Nasal cavity respiratory epithelium epithelial cell of viscerocranial mucosa (primary cell): ENCODE results near the gene EIF1AY. TPM values are rescaled to one million over a fixed set of nuclear protein-coding genes. Genes with fewer than 3 reads are reported as not detected.

Source experiments
- total RNA-seq: library from RNA; depleted of rRNA; stranded (reverse); fragments of >200 nt; gene quantifications from 2 replicates; pipeline ENCODE4 v1.2.3, GENCODE V29; 2014

The EIF1AY gene, protein sequence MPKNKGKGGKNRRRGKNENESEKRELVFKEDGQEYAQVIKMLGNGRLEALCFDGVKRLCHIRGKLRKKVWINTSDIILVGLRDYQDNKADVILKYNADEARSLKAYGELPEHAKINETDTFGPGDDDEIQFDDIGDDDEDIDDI
- 23.2 TPM in 1 of 2 replicates, not detected in the other for total RNA-seq

DNA sequence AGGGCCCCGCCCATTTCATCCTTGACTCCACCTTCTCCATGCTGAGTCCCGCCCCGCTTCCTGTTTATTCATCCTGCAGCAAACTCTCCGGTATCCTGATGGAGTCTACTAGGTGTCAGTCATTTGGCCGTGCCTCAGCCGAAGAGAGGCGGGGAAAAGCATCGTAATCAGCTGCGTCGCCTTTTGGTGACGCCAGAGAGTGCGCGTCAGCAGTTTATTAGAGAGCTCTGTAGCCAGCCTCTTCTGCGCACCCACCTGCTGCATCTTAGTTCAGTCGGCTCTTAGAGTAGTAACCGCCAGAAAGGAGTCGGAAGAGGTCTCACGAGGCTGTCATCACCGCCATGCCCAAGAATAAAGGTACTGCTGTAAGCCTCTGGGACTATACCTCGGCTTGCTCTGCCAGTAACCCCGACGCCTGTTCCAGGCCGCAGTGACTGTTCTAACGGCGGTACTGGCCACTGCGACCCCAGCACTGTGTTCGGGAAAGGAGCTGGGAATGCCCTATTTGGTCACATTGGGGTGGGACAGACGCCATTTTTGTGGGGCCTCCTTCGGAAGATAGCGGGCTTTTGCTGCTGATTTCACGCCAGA, at the start of gene EIF1AY:
Gene EIF1AY (plus strand): TSS at position 246 of the 591 bp plus-strand sequence. CDS start 96 bp downstream, at position 342.

Other genes with a start within 250 kb of the EIF1AY start
- not detected in 2 replicates for gene RPS4Y2, start 180.3 kb downstream of the EIF1AY start, total RNA-seq